ENCODE results near the gene AFP. TPM values are rescaled to one million over a fixed set of nuclear protein-coding genes. Genes with fewer than 3 reads are reported as not detected.

Gene AFP
- total and polyA plus RNA-seq, 10 of the 15 experiments (the other 5 are each of a cell fraction or from before 2014, with no cell fraction given) = 0.72 TPM; not detected in 9

- ATAC-seq = no peak
These were observed 24.9 kb upstream of the AFP start for GRCh38 chr4:73410916-73411730.

More at GRCh38 chr4:73410916-73411730, 24.9 kb upstream of the AFP start:
- Histone ChIP-seq H3K9ac (ENCODE audit: control insufficient read depth, insufficient read depth, low read length) (no peak overlapping the region), H3K4me3 (no peak overlapping the region), H4K20me1 (ENCODE audit: control insufficient read depth, insufficient read depth) (no peaks in the 10 kb centered on the region), H3K4me2 (ENCODE audit: control insufficient read depth, insufficient read depth) (no peak overlapping the region), H3K79me2 (ENCODE audit: control insufficient read depth, insufficient read depth, low read length) (no peaks in the 10 kb centered on the region), H3K36me3 (ENCODE audit: control insufficient read depth in 2 of 2, insufficient read depth in 2 of 2, low read length in 1 of 2) (no peaks in the 10 kb centered on the region), H3K9me3 (replicated peaks; ENCODE audit: control insufficient read depth, insufficient read depth, low read length) (no peaks in the 10 kb centered on the region), H2AFZ (ENCODE audit: control insufficient read depth, low read depth, low read length) (no peak overlapping the region), H3K27me3 (replicated peaks in 1 of 2; ENCODE audit: control insufficient read depth in 2 of 2, insufficient read depth in 2 of 2, low read length in 1 of 2) (peaks cover 0 to 3% of the 10 kb centered on the region in 2 experiments; a peak in 1 of 4 replicates), H3K4me1 (ENCODE audit: control insufficient read depth, insufficient read depth, low read length) (no peaks in the 10 kb centered on the region), H3K27ac (ENCODE audit: control insufficient read depth, insufficient read depth) (no peak overlapping the region)
- TF ChIP-seq ZZZ3 (IDR thresholded peaks at IDR 0.05; ENCODE audit: control insufficient read depth, insufficient read length, low read depth) = no peak
- no peak for TF ChIP-seq KLF5 (IDR thresholded peaks at IDR 0.05; ENCODE audit: partially characterized antibody)
- TF ChIP-seq BRCA1 (IDR thresholded peaks at IDR 0.05; ENCODE audit: low read depth, low read length) = no peak
- no peak for TF ChIP-seq STAT1 (conservative IDR thresholded peaks at IDR 0.05)
- TF ChIP-seq SREBF2 (IDR thresholded peaks at IDR 0.05; ENCODE audit: low read length) = no peak
- no peak for TF ChIP-seq SRF (IDR thresholded peaks at IDR 0.05; ENCODE audit: low read depth in 2 of 2, low read length in 2 of 2)
- no peak for TF ChIP-seq ZBED1 (IDR thresholded peaks at IDR 0.05; ENCODE audit: borderline replicate concordance)
- no peak for TF ChIP-seq MXI1 (IDR thresholded peaks at IDR 0.05; ENCODE audit: low read depth, low read length)
- no peak for TF ChIP-seq NFYB (IDR thresholded peaks at IDR 0.05; ENCODE audit: insufficient read depth, low read depth, low read length)
- no peak for TF ChIP-seq WRNIP1 (IDR thresholded peaks at IDR 0.05; ENCODE audit: borderline replicate concordance, low read depth, low read length)
- no peak for TF ChIP-seq CTCF (IDR thresholded peaks at IDR 0.05 in 2 of 3, conservative IDR thresholded peaks at IDR 0.05 in 1 of 3; ENCODE audit: control insufficient read depth in 2 of 3, extremely low read depth in 1 of 3, insufficient read depth in 1 of 3, low read depth in 3 of 3, low read length in 3 of 3)
- no peak for TF ChIP-seq ATF2 (IDR thresholded peaks at IDR 0.05; ENCODE audit: low read length)
- no peak for TF ChIP-seq REST (IDR thresholded peaks at IDR 0.05; ENCODE audit: low read depth, low read length)
- TF ChIP-seq ATF3 (IDR thresholded peaks at IDR 0.05; ENCODE audit: borderline replicate concordance, extremely low read depth, low read depth, low read length) = no peak
- TF ChIP-seq SUPT20H (IDR thresholded peaks at IDR 0.05; ENCODE audit: borderline replicate concordance, control insufficient read depth, low read depth, low read length) = no peak
- 1% methylated on average over 3 of the region's 3 CpGs for WGBS (ENCODE audit: insufficient coverage, insufficient replicate concordance, low lambda C conversion rate, missing lambda C conversion rate)
- CTCF ChIA-PET = interaction anchor here (1.5 kb wide), 1 partner anchor 35 kb away, joined by 6 read pairs; no protein-coding TSS in a partner anchor
- BruUV-seq (replicated peaks) = no TSS peak
- no peak for FAIRE-seq
- RAD21 ChIA-PET (ENCODE audit: unreplicated experiment) = no interaction called here
- SMC1A ChIA-PET (ENCODE audit: uncharacterized antibody, unreplicated experiment) = no interaction called here
- in situ Hi-C loops (cut with MboI) = no loop called here
- intact Hi-C loops (cut with micrococcal nuclease; ENCODE audit: unreplicated experiment) = no loop called here
- DNase-seq (ENCODE audit: low read depth, low spot score) = no peak
- POLR2A ChIA-PET = no interaction called here
